ENCODE data around the gene SLC6A6.

Gene SLC6A6

DNA sequence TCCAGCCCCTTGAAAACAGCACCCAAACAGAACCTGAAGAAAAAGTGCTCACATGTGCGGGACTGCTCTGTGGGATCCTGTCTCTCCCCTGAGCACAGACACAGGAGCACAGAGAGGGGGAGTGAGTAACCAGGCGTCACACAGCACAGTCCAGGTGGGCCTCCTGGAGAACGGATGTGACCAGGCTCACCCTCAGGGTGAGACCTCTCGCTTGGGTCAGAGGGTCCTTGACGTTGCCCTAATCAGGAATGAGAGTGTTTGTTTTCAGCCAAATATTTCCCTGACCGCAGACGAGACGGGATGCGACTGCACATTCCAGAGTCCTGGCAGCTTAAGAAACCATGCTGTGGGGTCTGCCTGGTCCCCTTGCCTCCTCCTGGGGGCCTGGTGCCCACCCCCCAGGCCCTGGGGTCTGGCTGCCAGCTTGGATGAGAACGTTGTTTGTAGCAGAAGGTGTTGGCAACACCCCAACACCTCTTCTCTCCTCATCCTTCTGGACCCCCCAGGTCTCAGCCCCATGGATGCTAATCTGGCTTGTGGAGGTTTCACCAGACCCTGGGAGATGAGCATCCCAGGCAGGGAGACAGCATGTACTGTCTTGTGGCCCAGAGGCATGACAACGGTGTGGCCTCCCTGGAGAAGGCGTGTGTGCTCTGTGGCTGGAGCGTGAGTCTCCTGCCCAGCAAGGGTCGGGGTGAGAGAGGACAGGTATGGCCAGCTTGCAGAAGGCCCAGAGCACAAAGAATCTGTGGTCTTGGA, 42.1 kb upstream of the SLC6A6 start:
- Mint-ChIP-seq H3K4me1 (peaks cover 45% of the 10 kb centered on the region), H3K27me3 (ENCODE audit: low read depth, poor library complexity) (peaks cover 5% of the 10 kb centered on the region), H3K27ac (no peak overlapping the region), H3K9me3 (no peaks in the 10 kb centered on the region), H3K36me3 (ENCODE audit: low read depth) (no peaks in the 10 kb centered on the region), H3K4me3 (no peak overlapping the region)
- TF ChIP-seq, protein P1, sequence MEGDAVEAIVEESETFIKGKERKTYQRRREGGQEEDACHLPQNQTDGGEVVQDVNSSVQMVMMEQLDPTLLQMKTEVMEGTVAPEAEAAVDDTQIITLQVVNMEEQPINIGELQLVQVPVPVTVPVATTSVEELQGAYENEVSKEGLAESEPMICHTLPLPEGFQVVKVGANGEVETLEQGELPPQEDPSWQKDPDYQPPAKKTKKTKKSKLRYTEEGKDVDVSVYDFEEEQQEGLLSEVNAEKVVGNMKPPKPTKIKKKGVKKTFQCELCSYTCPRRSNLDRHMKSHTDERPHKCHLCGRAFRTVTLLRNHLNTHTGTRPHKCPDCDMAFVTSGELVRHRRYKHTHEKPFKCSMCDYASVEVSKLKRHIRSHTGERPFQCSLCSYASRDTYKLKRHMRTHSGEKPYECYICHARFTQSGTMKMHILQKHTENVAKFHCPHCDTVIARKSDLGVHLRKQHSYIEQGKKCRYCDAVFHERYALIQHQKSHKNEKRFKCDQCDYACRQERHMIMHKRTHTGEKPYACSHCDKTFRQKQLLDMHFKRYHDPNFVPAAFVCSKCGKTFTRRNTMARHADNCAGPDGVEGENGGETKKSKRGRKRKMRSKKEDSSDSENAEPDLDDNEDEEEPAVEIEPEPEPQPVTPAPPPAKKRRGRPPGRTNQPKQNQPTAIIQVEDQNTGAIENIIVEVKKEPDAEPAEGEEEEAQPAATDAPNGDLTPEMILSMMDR (IDR thresholded peaks at IDR 0.05): no peak
- DNase-seq: no peak

DNA sequence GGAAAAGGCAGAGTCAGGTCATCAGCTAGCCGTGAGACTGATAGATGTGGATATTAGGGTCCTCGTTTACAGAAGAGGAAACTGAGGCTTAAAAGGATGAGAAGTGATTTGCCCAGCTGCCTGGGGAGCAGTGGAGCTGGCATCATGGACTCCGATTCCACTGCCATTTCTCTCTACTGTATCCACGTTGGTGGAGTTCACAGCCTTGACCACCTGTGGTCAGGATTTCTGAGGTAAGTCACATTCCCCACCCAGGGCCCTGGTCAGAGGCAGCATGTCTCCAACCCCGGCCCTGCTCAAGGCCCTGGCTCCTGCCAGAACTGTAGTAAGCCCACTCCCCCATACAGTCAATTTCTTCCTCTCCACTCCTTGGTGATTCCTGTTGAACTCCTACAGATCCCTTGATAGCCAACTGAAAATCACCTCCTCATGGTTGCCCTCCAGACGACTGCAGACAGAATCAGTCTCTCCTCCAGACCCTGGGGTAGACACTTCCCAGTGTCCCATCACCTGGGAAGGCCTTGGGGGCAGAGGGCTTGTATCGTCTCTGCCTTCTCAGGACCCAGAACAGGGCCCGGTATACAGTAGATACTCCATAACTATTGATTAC, 41.2 kb upstream of the SLC6A6 start:
- TF ChIP-seq, protein P1 (IDR thresholded peaks at IDR 0.05): no peak
- H3K27ac Mint-ChIP-seq: peak overlapping the region; percentile 52
- H3K9me3 Mint-ChIP-seq: no peaks in the 10 kb centered on the region
- H3K36me3 Mint-ChIP-seq (ENCODE audit: low read depth): no peaks in the 10 kb centered on the region
- no peak overlapping the region for H3K4me3 Mint-ChIP-seq
- H3K4me1 Mint-ChIP-seq: peaks cover 46% of the 10 kb centered on the region
- no peak for DNase-seq
- H3K27me3 Mint-ChIP-seq (ENCODE audit: low read depth, poor library complexity): peaks cover 5% of the 10 kb centered on the region

DNA sequence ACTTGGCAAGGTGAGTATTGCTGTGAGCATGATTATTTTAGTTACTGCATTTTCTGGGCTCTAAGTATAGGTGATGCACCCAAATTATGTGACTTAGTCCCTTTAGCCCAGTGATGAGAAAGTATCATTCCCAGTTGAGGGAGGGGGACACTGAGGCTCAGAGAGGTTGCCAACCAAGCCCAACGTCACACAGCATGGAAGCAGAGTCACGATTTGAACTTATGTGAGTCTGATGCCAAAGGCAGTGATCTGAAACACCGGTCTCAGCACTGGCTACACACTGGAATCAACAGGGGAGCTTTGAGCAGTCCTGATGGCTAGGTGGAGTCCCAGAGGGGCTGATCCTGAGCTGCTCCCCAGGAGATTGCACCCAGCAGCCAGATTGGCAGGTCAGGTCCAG, 39.5 kb upstream of the SLC6A6 start:
- H3K4me1 Mint-ChIP-seq: peaks cover 56% of the 10 kb centered on the region
- no peak overlapping the region for H3K27ac Mint-ChIP-seq
- no peak overlapping the region for H3K4me3 Mint-ChIP-seq
- H3K27me3 Mint-ChIP-seq (ENCODE audit: low read depth, poor library complexity): peaks cover 10% of the 10 kb centered on the region
- TF ChIP-seq, protein P1 (IDR thresholded peaks at IDR 0.05): no peak
- no peaks in the 10 kb centered on the region for H3K36me3 Mint-ChIP-seq (ENCODE audit: low read depth)
- no peaks in the 10 kb centered on the region for H3K9me3 Mint-ChIP-seq
- no peak for DNase-seq

DNA sequence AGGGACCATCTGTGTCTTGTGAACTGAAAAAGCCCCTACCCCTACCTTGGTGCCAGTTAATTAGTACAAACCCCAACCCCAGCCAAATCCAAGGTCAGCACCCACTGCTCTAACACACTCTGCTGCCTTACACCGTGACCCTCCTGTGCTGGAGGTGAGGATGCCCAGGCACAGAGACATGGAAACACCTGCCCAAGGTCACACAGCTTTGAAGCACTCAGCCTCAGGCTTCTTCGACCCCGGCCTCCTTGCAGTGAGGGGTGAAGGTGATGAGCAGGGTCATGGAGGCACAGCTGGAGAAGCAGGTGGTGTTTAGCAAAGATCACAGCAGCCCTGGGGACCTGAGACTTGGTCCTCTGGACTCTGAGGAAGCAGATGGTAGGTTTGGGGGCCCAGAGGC, 39.0 kb upstream of the SLC6A6 start:
- Mint-ChIP-seq H3K36me3 (ENCODE audit: low read depth) (no peaks in the 10 kb centered on the region), H3K27me3 (ENCODE audit: low read depth, poor library complexity) (peaks cover 12% of the 10 kb centered on the region), H3K4me3 (no peak overlapping the region), H3K4me1 (peaks cover 52% of the 10 kb centered on the region), H3K27ac (no peak overlapping the region), H3K9me3 (no peaks in the 10 kb centered on the region)
- TF ChIP-seq, protein P1 (IDR thresholded peaks at IDR 0.05): no peak
- DNase-seq: no peak

DNA sequence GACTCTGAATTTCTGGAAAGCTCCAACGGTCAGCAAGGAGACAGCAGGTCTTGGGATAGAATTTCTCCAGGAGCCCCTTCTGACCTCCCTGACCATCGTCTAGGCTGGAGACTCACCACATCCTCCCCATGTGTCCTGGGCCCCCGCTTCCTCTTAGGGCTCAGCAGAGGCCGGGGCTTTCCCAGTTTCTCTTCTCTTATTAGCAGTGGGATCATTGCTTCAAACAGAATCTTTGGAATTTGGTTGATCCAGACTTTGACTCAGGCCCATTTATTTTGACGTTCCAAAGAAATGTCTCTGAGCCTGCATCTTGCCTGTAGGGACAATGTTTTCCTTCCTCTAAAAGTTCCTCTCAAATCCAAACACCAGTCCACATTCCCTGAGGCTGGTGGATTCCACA, 38.4 kb upstream of the SLC6A6 start:
- no peak for DNase-seq
- Mint-ChIP-seq H3K4me1 (peaks cover 49% of the 10 kb centered on the region), H3K27ac (peak overlapping the region; percentile 13), H3K4me3 (no peak overlapping the region), H3K9me3 (no peaks in the 10 kb centered on the region), H3K27me3 (ENCODE audit: low read depth, poor library complexity) (peaks cover 8% of the 10 kb centered on the region), H3K36me3 (ENCODE audit: low read depth) (no peaks in the 10 kb centered on the region)
- TF ChIP-seq, protein P1 (IDR thresholded peaks at IDR 0.05): no peak
